Activated CD8-positive, alpha-beta T cell treated with anti-CD3 and anti-CD28 coated beads for 36 hours (primary cell): Measurements from ENCODE around the gene FGF22. TPM values are rescaled to one million over a fixed set of nuclear protein-coding genes. Genes with fewer than 3 reads are reported as not detected.

Source experiments
- ATAC-seq: fragments of 200-7000 bp; cut with Tn5 transposase; one replicate; pipeline ENCODE4 v1.10.0; 2021; ENCODE audit warnings: mild to moderate bottlenecking, moderate library complexity
- CTCF ChIA-PET: fragments of 350-600 bp; sonication (Branson Sonifier 250); formaldehyde crosslinking; loops from one replicate; lab custom pipeline; 2021; ENCODE audit warnings: antibody characterized with exemption; lab: Charles Lee
- POLR2A ChIA-PET: fragments of 350-600 bp; sonication (Branson Sonifier 250); formaldehyde crosslinking; loops from one replicate; lab custom pipeline; 2021; ENCODE audit warnings: antibody characterized with exemption; lab: Charles Lee
- DNase-seq: peaks from one replicate; pipeline ENCODE4 v3.0.0-alpha.2; 2020
- H3K27ac Mint-ChIP-seq: one replicate; pipeline ENCODE4 v1.8.0; 2021; ENCODE audit warnings: mild to moderate bottlenecking, mixed read lengths
- H3K27me3 Mint-ChIP-seq: one replicate; pipeline ENCODE4 v1.8.0; 2021; ENCODE audit warnings: mixed read lengths
- H3K36me3 Mint-ChIP-seq: one replicate; pipeline ENCODE4 v1.8.0; 2021; ENCODE audit warnings: low read depth, mixed read lengths
- H3K4me1 Mint-ChIP-seq: one replicate; pipeline ENCODE4 v1.8.0; 2021; ENCODE audit warnings: low read depth, mixed read lengths
- H3K4me3 Mint-ChIP-seq: one replicate; pipeline ENCODE4 v1.8.0; 2021; ENCODE audit warnings: mild to moderate bottlenecking, moderate library complexity, mixed read lengths
- H3K9me3 Mint-ChIP-seq: one replicate; pipeline ENCODE4 v1.8.0; 2021; ENCODE audit warnings: mixed read lengths
- CTCF ChIP-seq: fragments of 200-600 bp; IDR thresholded peaks from one replicate; pipeline ENCODE4 v1.8.0; 2022; ENCODE audit warnings: antibody characterized with exemption, mild to moderate bottlenecking
- intact Hi-C: fragments of 100-400 bp; cut with micrococcal nuclease; formaldehyde crosslinking; loops from one replicate; pipeline ENCODE4 v1.10.0; 2022
- total RNA-seq, 2 experiments: library from RNA; stranded (reverse); gene quantifications; one replicate each; pipeline ENCODE4 v1.2.3, GENCODE V29; 2021

Gene FGF22
- total RNA-seq, 2 experiments from 2014 or later = 0.16 TPM; not detected in 1

DNA sequence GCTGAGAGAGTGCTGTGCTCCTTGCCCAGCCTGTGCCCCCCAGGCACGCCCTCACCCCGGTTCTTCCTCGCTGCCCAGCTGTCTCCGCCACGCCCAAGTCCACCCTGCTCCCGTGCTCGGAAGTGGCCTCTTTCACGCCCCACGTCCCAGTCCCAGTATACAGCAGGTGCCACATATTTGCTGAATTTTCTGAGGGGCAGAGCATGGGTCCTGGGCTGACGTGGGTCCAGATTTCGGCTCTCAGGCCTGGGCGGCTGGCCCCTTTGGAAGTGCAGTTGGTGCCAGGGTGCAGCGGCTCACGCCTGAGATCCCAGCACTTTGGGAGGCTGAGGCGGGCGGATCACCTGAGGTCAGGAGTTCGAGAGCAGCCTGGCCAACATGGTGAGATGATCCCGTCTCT is 46.6 kb upstream of the FGF22 start:
- H3K27ac Mint-ChIP-seq = no peak overlapping the region
- H3K9me3 Mint-ChIP-seq = no peaks in the 10 kb centered on the region
- peaks cover 2% of the 10 kb centered on the region for H3K4me1 Mint-ChIP-seq
- peaks cover 17% of the 10 kb centered on the region for H3K27me3 Mint-ChIP-seq
- ChIA-PET CTCF (no interaction called here), POLR2A (no interaction called here)
- H3K36me3 Mint-ChIP-seq = no peaks in the 10 kb centered on the region
- TF ChIP-seq CTCF = no peak
- intact Hi-C loops = no loop called here
- H3K4me3 Mint-ChIP-seq = no peak overlapping the region
- DNase-seq = no peak
- no peak for ATAC-seq

DNA sequence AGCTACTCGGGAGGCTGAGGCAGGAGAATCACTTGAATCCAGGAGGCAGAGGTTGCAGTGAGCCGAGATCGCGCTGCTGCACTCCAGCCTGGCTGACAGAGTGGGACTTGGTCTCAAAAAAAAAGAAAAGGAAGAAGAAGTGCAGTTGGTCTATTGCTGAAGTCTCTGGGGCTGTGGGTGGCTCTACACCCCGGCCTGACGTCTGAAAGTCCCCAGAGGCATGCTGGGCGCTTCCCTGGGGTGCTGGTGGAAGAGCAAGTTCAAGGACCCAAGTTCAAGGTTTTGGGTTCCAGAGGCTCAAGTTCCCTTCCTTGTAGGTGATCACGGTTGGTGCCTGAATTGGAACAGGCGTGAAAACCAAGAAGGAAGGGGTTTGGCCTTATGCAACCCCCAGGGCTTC is 46.2 kb upstream of the FGF22 start:
- Mint-ChIP-seq H3K9me3 (no peaks in the 10 kb centered on the region), H3K36me3 (no peaks in the 10 kb centered on the region), H3K4me1 (peaks cover 2% of the 10 kb centered on the region), H3K27me3 (peaks cover 16% of the 10 kb centered on the region), H3K4me3 (no peak overlapping the region), H3K27ac (no peak overlapping the region)
- DNase-seq (no peak), ATAC-seq (no peak)
- CTCF ChIA-PET = no interaction called here
- intact Hi-C loops = no loop called here
- no peak for TF ChIP-seq CTCF
- POLR2A ChIA-PET = no interaction called here

DNA sequence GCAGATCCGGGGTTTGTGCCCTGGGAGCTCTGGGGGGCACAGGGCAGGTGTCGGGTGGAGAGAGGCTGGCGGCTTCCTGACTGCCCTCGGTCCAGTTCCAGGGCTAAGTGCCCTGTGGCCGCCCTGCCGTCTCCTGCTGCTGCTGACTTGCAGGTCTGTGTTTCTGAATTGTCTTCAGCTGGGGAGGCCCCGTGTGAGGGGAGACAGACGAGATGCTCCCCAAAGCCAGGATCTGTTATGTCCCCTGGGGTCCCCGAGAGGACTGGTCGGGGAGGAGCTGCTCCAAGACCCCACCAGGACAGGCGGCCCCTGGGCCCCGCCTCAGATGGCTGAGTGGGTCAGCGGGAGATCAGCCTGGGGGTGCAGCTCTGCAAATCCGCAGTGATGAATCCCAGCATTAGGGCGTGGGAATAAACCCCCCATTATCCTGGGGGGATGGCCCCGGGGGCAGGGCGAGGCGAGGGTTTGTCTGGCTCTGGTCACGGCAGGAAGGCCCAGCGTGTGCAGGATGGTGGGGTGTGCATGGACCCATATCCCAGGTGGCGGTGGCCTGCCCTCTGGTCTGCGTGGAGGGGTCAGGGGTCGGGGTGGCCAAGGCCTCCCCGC is 45.3 kb upstream of the FGF22 start:
- no peak for TF ChIP-seq CTCF
- intact Hi-C loops = no loop called here
- Mint-ChIP-seq H3K4me1 (no peaks in the 10 kb centered on the region), H3K9me3 (no peaks in the 10 kb centered on the region), H3K36me3 (no peaks in the 10 kb centered on the region), H3K4me3 (no peak overlapping the region), H3K27me3 (peaks cover 12% of the 10 kb centered on the region), H3K27ac (no peak overlapping the region)
- CTCF ChIA-PET = interaction anchor here (0.8 kb wide), 1 partner anchor 10 kb away, joined by 4 read pairs; no protein-coding TSS in a partner anchor
- DNase-seq = no peak
- ATAC-seq = no peak
- POLR2A ChIA-PET = no interaction called here

- CTCF ChIA-PET = no interaction called here
- TF ChIP-seq CTCF = no peak
- no peak overlapping the region for H3K4me3 Mint-ChIP-seq
Observed at GRCh38 chr19:595326-596262, 44.1 kb upstream of the FGF22 start.

DNA sequence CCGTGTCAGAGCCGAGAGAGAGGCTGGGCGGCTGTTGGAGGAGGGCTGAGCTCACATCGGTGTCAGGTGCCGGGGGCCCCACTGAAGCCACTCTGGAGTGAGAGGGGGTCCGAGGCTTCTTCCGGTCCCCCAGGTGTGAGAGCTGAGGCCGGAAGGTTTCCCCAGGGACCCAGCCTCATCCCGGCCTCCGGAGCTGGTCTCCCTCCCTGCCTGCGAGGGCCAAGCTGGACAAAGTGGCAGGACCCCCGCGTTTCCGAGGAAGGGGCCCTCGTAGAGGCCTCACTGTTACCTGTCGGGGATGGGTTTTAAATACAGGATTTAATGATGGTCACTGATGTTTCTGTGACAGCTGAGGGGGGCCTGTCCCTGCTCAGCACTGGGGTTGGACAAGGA is 43.4 kb upstream of the FGF22 start:
- ChIA-PET POLR2A (interaction anchor here (0.5 kb wide), 1 partner anchor 36 kb away, joined by 3 read pairs; no protein-coding TSS in a partner anchor), CTCF (no interaction called here)
- Mint-ChIP-seq H3K4me3 (no peak overlapping the region), H3K4me1 (no peaks in the 10 kb centered on the region), H3K27me3 (peaks cover 7% of the 10 kb centered on the region), H3K9me3 (no peaks in the 10 kb centered on the region), H3K27ac (no peak overlapping the region), H3K36me3 (no peaks in the 10 kb centered on the region)
- DNase-seq (no peak), ATAC-seq (no peak)
- no peak for TF ChIP-seq CTCF
- intact Hi-C loops = no loop called here

More at GRCh38 chr19:595326-596262, 44.1 kb upstream of the FGF22 start:
- H3K27ac Mint-ChIP-seq = no peak overlapping the region
- no peak for DNase-seq
- no peaks in the 10 kb centered on the region for H3K4me1 Mint-ChIP-seq
- no peak for ATAC-seq
- intact Hi-C loops = no loop called here
- POLR2A ChIA-PET = interaction anchor here (0.5 kb wide), 1 partner anchor 36 kb away, joined by 3 read pairs; no protein-coding TSS in a partner anchor
- peaks cover 10% of the 10 kb centered on the region for H3K27me3 Mint-ChIP-seq
- H3K36me3 Mint-ChIP-seq = no peaks in the 10 kb centered on the region
- no peaks in the 10 kb centered on the region for H3K9me3 Mint-ChIP-seq
